OCI-LY7 (cell line): ENCODE results near the gene CREB3L1. TPM values are rescaled to one million over a fixed set of nuclear protein-coding genes. Genes with fewer than 3 reads are reported as not detected.

Experiments
- BruUV-seq: library from RNA; stranded (reverse); fragments of 400-500 nt; replicated peaks from 2 replicates; lab custom pipeline; 2021; lab: Mats Ljungman, UMichigan
- CTCF ChIA-PET: fragments of 300-600 bp; sonication (Branson Sonifier 250); formaldehyde crosslinking; loops from one replicate; lab custom pipeline; 2022; ENCODE audit warnings: antibody characterized with exemption; ENCODE audit not compliant: unreplicated experiment; lab: Charles Lee
- POLR2A ChIA-PET: fragments of 300-600 bp; sonication (Branson Sonifier 250); formaldehyde crosslinking; loops from one replicate; lab custom pipeline; 2022; ENCODE audit warnings: antibody characterized with exemption; lab: Charles Lee
- DNase-seq: peaks from one replicate; pipeline ENCODE4 v3.0.0-alpha.2; 2015; ENCODE audit warnings: low spot score
- H2AFZ ChIP-seq: fragments of 200-600 bp; sonication (generic), shearing (Covaris generic); 2 replicates; pipeline ENCODE4 v1.6.1; 2014; ENCODE audit warnings: mild to moderate bottlenecking, antibody characterized with exemption, low read length, moderate library complexity
- H3K27ac ChIP-seq: fragments of 200-600 bp; sonication (generic); 2 replicates; pipeline ENCODE4 v1.5.1; 2014; ENCODE audit warnings: mixed run types, low read depth, mild to moderate bottlenecking, moderate library complexity, low read length, inconsistent platforms; ENCODE audit not compliant: poor library complexity, severe bottlenecking
- H3K36me3 ChIP-seq: fragments of 200-600 bp; sonication (generic); 2 replicates; pipeline ENCODE4 v1.6.1; 2014; ENCODE audit warnings: mild to moderate bottlenecking, antibody characterized with exemption, low read length, moderate library complexity, mixed read lengths; ENCODE audit not compliant: insufficient read depth
- H3K4me1 ChIP-seq: fragments of 200-600 bp; sonication (generic); 2 replicates; pipeline ENCODE4 v1.5.1; 2014; ENCODE audit warnings: mild to moderate bottlenecking, low read length; ENCODE audit not compliant: insufficient read depth, poor library complexity, severe bottlenecking
- H3K4me2 ChIP-seq: fragments of 200-600 bp; sonication (generic); 2 replicates; pipeline ENCODE4 v1.6.1; 2014; ENCODE audit warnings: mild to moderate bottlenecking, low read length
- H3K4me3 ChIP-seq: fragments of 200-600 bp; sonication (generic); 2 replicates; pipeline ENCODE4 v1.5.1; 2014; ENCODE audit warnings: mild to moderate bottlenecking, low read depth, low read length; ENCODE audit not compliant: poor library complexity, severe bottlenecking
- H3K79me2 ChIP-seq: fragments of 200-600 bp; sonication (generic); 2 replicates; pipeline ENCODE4 v1.6.1; 2016; ENCODE audit warnings: low read depth, mild to moderate bottlenecking, low read length, moderate library complexity, mixed read lengths; ENCODE audit not compliant: insufficient read depth
- H3K9me2 ChIP-seq: fragments of 200-600 bp; sonication (generic); 2 replicates; pipeline ENCODE4 v1.6.1; 2016; ENCODE audit warnings: mild to moderate bottlenecking, low read length, mixed read lengths; ENCODE audit not compliant: insufficient read depth
- H3K9me3 ChIP-seq: fragments of 200-600 bp; sonication (generic); 2 replicates; pipeline ENCODE4 v1.6.1; 2014; ENCODE audit warnings: mild to moderate bottlenecking, mixed run types, low read length, mixed read lengths
- H4K20me1 ChIP-seq: fragments of 200-600 bp; sonication (generic); 2 replicates; pipeline ENCODE4 v1.6.1; 2014; ENCODE audit warnings: mild to moderate bottlenecking, antibody characterized with exemption, low read length, moderate library complexity, mixed read lengths; ENCODE audit not compliant: insufficient read depth
- CTCF ChIP-seq: fragments of 200-600 bp; sonication (generic); conservative IDR thresholded peaks from 2 replicates; pipeline ENCODE4 v1.5.1; 2014; ENCODE audit warnings: mild to moderate bottlenecking, antibody characterized with exemption, low read length, moderate library complexity, mixed read lengths
- EZH2phosphoT487 ChIP-seq: fragments of 200-600 bp; sonication (generic); IDR thresholded peaks from 2 replicates; pipeline ENCODE4 v1.6.1; 2018; ENCODE audit warnings: low read depth, borderline replicate concordance, mild to moderate bottlenecking, mixed run types, antibody characterized with exemption, low read length, moderate library complexity, mixed read lengths
- intact Hi-C: fragments of 100-400 bp; cut with micrococcal nuclease; formaldehyde crosslinking; loops from one replicate; pipeline ENCODE4 v1.10.0; 2022; ENCODE audit not compliant: unreplicated experiment
- total RNA-seq, 2 experiments: library from RNA; depleted of rRNA in 1 of 2; stranded (reverse); fragments of >200 nt in 1 of 2; shearing (Covaris generic) in 1 of 2; gene quantifications; 2 replicates each; pipeline ENCODE4 v1.2.3, GENCODE V29; 2014 to 2022

Gene CREB3L1
- total RNA-seq, 2 experiments from 2014 or later, result 0.17 TPM; not detected in 1

- Histone ChIP-seq H3K79me2 (no peaks in the 10 kb centered on the region), H3K36me3 (no peaks in the 10 kb centered on the region), H4K20me1 (no peaks in the 10 kb centered on the region), H3K9me2 (no peaks in the 10 kb centered on the region), H3K4me2 (no peak overlapping the region), H3K27ac (no peak overlapping the region), H3K4me3 (no peak overlapping the region), H3K9me3 (no peaks in the 10 kb centered on the region), H3K4me1 (no peaks in the 10 kb centered on the region), H2AFZ (no peak overlapping the region)
- CTCF ChIA-PET, result no interaction called here
- DNase-seq, result no peak
- intact Hi-C loops, result no loop called here
- BruUV-seq, result no TSS peak
- TF ChIP-seq EZH2phosphoT487 (no peak), CTCF (no peak)
- POLR2A ChIA-PET, result no interaction called here
Observed at GRCh38 chr11:46275964-46276641, 1.4 kb upstream of the CREB3L1 start.

- Histone ChIP-seq H3K36me3 (no peaks in the 10 kb centered on the region), H3K27ac (no peak overlapping the region), H3K9me2 (no peaks in the 10 kb centered on the region), H3K4me2 (no peak overlapping the region), H4K20me1 (no peaks in the 10 kb centered on the region), H3K4me1 (no peaks in the 10 kb centered on the region), H2AFZ (no peak overlapping the region), H3K79me2 (no peaks in the 10 kb centered on the region), H3K4me3 (no peak overlapping the region), H3K9me3 (no peaks in the 10 kb centered on the region)
- DNase-seq, result no peak
- no TSS peak for BruUV-seq
- TF ChIP-seq CTCF, result no peak
- intact Hi-C loops, result no loop called here
- POLR2A ChIA-PET, result no interaction called here
- CTCF ChIA-PET, result no interaction called here
Observed at GRCh38 chr11:46277313-46277621, 195 bp upstream of the CREB3L1 start.

- H3K4me3 ChIP-seq, result no peak overlapping the region
- no peaks in the 10 kb centered on the region for H3K9me3 ChIP-seq
- no peak overlapping the region for H3K27ac ChIP-seq
- POLR2A ChIA-PET, result interaction anchor here (0.6 kb wide), 2 partner anchors 39 to 404 kb away, joined by 3 to 6 read pairs; no protein-coding TSS in a partner anchor
- no peaks in the 10 kb centered on the region for H3K4me1 ChIP-seq
- no peak overlapping the region for H2AFZ ChIP-seq
- H3K79me2 ChIP-seq, result no peaks in the 10 kb centered on the region
- no peak for DNase-seq
- H3K9me2 ChIP-seq, result no peaks in the 10 kb centered on the region
- no peak overlapping the region for H3K4me2 ChIP-seq
- intact Hi-C loops, result no loop called here
- H3K36me3 ChIP-seq, result no peaks in the 10 kb centered on the region
- no peaks in the 10 kb centered on the region for H4K20me1 ChIP-seq
- CTCF ChIA-PET, result no interaction called here
- TF ChIP-seq CTCF (peak; percentile 39), EZH2phosphoT487 (no peak)
- BruUV-seq, result no TSS peak
Observed at GRCh38 chr11:46278387-46279125, 1.1 kb downstream of the CREB3L1 start.
